HK-2 (cell line): ENCODE measurements around the gene PLLP.

Experiments used
- DNase-seq: peaks from one replicate; pipeline ENCODE4 v3.0.0-alpha.2; 2018; ENCODE audit not compliant: unreplicated experiment

PLLP gene

DNA sequence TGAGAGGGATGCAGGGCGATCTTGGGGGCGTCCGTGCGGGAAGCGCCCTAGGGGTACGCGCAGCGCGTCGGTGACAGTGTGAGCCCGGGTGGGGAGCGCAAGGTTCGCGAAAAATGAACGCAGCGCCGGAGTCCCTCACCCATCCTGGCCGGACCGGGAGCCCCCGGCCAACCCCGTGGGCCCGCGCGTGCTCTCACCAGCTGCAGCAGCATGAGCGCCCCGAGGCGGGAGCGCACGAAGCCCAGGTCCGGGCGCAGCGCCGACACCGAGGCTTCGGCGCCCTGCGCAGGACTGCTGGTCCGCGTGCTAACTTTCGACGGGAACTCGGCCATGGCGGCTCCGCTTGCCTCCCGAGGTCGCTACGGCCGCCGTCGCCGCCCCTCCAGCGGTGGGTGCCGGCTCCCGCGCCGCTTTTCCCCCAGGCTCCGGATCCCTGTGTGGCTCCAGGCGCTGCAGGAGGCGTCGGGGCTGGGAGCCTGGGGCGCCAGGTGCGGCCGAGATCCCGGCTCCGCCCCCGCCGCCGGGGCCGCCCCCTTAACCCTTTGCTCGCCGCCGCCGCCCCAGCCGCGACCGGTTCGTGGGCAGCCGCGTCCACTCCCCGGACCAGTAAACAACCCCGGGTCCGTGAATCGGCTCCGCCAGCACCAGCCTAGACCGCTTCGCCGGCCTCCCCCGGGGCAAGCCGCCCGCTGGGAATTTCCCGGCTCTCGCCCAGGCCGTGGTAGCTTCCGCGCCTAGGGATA lies at the start of gene PLLP:
TSS of gene PLLP (minus strand) at position 464 of the 743 bp plus-strand sequence. CDS start at position 332, 132 bp downstream.
- peak; percentile 66 for DNase-seq

DNA sequence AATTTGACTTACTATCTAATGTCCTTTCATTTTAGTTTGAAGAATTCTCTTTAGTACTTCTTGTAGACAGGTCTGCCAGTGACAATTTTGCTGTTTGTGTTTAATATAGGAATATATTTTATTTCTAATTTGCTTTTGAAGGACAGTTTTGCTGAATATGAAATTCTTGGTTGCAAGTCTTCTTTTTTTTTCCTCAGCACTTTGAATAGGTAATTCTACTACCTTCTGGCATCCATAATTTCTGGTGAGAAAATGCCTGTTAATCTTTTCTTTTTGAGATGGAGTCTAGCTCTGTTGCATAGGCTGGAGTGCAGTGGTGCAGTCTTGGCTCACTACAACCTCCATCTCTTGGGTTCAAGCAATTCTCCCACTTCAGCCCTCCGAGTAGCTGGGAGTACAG lies 48.9 kb upstream of the PLLP start:
- DNase-seq = no peak

- no peak for DNase-seq
Observed at GRCh38 chr16:57331355-57331754, 46.9 kb upstream of the PLLP start.

- DNase-seq = no peak
Observed at GRCh38 chr16:57329718-57330327, 45.4 kb upstream of the PLLP start.

- DNase-seq = no peak
Observed at GRCh38 chr16:57325458-57325857, 41.0 kb upstream of the PLLP start.

DNA sequence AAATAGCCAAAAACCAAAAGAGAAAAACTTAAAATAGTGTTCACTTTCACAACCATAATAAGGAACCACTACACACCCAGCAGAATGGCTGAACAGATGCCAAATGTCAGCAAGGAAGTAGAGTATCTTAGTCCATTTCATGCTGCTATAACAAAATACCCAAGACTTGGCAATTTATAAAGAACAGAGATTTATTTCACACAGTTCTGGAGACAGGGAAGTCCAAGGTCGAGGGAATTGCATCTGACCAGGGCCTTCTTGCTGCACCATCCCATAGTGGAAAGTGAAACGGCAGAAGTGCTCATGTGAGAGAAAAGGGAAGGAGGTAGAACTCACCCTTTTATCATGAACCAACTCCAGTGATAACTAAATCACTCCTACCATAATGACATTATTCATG lies 40.3 kb upstream of the PLLP start:
- no peak for DNase-seq

- DNase-seq = no peak
Observed at GRCh38 chr16:57319646-57320045, 35.2 kb upstream of the PLLP start.

DNA sequence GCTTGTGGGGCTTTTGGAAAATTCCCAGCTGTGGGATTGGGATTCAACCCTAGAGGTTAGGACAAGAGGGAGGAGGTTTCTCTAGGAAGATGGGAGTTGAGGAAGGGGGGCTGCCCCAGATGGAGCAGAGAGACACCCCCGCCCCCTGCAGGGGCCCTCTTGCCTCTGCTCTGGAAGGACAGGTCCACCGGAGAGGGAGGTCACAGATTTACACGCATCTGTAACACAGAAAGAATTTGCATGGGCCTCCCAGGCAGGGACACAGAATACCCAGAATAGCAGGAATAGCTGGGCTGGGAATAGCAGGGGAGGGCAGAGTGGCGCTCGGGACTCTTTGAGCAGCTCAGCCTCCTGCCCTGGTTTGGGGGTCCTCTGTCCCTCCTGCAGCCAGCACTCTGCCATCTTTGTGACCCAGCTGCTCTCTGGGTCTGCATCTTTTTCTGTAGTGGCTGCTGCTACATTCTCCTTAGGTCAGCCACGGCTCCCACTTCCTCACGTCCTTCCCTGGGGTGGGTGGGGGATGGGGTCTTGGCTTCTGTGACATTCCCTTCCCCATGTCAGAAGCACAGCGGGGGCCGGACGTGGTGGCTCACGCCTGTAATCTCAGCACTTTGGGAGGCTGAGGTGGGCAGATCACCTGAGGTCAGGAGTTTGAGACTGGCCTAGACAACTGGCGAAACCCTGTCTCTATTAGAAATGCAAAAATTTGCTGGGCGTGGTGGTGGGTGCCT lies 33.9 kb upstream of the PLLP start:
- DNase-seq = no peak

DNA sequence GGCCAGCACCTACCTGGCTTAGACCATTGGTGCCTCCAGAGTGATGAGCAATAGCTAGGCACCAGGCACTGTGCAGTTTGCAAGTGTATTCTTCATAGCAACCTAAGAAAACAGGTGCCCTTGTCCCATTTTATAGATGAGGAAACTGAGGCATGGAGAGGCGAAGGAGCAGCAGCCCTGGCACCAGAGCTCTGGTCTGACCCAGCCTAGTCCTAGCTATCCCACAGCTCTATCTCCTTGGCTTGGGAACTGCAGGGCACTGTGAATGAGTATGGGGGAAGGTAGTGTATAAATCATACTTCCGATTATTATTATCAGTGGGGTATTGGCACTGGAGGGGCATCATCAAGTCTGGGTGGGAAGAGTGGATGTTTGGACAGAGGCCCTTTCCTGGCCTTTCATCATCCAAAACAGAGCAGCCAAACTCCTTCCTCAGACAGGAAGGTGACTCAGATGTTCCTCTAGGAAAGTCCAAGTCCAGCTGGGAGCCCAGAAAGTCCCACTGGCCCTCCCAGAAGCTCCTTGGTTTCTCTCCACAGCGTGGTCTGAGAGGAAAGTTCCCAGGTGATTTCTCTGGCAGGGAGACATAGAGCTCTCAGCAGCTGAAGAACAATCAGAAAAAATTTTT lies 32.0 kb upstream of the PLLP start:
- peak; percentile 43 for DNase-seq

DNA sequence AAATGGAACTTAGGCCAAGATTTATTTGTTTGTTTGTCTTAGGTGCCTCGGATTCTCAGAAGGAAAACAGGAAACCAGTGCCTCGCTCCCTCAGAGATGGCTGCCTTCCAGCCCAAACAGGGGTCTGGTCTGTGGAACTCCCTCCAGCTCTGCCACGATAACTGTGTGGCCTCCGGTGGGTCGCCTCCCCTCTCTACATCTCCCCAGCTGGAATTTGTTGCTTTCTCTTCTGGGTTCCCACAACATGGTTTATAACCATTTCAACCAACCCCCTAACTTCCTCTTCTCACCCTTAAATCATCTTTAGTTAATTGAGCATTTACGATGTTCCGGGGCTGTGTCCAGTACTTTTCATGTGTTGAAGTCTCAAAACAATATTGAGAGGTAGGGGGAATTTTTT lies 30.9 kb upstream of the PLLP start:
- no peak for DNase-seq

DNA sequence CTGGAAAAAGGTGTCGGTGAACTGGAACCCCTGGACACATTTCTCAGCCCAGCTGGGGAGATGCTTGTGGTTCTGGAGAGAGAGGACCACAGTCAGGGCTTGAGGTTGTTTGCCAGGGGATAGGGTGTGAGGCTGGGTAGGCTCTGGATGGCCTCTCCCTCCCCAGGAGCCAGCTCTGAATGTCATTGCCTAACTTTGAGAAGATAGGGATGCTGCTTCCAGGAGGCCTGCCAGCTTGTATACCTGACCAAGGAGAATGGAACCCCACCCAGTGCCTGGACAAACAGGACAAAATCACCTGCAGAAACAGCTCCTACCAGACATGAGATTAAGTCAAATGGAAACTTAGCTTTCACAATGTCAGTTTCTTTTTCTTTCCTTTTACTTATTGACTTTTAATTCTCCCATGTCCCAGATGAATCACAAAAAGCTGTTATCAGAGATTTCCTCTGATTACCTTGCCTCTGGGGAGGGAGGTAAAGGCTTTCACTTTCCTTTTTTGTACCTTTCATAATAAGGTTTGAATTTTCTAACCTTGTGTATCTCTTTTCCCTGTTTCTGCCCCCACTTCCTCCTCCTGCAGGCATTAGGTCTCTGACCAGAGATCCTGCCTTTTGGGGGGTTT lies 29.8 kb upstream of the PLLP start:
- DNase-seq = no peak

DNA sequence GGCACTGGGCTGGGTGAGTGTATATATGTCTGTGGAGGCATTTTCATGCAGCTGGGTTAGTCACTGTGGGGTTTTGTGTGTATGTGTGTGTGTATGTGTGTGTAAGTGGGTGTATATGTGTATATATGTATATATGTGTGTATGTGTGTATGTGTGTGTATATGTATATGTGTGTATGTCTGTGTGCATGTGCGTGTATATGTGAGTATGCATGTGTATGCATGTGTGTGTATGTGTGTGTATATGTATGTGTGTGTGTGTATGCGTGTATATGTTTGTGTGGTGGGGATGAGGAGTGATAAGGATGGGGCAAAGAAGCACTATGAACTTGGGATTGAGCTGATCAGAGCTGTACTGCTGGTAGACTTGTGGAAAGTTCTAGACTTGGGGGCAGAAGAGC lies 29.0 kb upstream of the PLLP start:
- no peak for DNase-seq

- DNase-seq = no peak
Observed at GRCh38 chr16:57310801-57311200, 26.3 kb upstream of the PLLP start.

GRCh38 chr16:57308041-57308440 lies 23.6 kb upstream of the PLLP start:
- no peak for DNase-seq

DNA sequence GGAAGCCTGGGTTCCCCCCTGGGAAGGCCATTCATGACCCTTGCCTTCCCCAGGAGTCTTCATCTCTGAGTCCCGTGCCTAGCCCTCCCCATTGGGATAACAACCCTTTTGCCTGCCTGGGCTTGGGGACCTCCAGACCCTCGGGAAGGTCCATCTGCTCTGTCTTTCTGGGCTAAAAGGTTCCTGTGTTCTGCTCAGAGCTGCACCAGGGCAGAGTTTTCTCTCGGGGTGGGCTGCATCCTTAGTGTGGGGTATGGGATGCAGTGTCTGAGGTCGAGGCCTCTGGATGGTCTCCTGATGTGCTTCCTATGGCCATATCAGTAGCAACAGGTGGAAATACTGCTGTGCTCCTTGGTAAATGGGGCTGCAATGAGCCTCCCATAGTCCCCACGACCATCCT lies 22.9 kb upstream of the PLLP start:
- DNase-seq = no peak

DNA sequence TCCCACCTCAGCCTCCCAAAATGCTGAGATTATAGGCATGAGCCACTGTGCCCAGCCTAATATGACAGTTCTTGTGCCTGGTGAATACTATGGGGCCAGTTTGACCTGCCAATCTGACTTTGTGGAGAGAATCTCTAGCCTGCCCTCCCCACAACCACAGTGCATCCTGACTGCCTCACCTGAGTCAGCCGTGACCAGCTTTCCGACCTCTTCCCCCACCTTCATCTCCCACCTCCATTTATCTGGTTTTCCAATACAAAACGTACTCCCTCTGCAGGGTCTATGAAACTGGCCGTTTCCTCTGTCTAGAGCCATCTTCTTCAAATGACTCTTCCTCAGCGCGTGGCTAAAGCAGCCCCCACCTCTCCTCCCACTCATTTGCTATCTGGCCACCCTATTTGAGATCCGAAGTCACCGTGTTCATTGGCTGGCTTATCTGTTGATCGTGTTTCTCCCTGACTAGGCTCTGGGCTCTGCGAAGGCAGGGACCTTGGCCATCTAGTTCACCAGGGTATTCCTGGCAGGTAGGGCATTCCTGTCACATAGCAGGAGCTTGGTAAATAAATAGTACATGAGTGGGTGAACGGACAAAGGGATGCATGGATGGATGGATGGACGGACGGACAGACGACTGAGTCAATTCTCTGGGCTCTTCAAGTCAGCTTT lies 22.3 kb upstream of the PLLP start:
- no peak for DNase-seq

DNA sequence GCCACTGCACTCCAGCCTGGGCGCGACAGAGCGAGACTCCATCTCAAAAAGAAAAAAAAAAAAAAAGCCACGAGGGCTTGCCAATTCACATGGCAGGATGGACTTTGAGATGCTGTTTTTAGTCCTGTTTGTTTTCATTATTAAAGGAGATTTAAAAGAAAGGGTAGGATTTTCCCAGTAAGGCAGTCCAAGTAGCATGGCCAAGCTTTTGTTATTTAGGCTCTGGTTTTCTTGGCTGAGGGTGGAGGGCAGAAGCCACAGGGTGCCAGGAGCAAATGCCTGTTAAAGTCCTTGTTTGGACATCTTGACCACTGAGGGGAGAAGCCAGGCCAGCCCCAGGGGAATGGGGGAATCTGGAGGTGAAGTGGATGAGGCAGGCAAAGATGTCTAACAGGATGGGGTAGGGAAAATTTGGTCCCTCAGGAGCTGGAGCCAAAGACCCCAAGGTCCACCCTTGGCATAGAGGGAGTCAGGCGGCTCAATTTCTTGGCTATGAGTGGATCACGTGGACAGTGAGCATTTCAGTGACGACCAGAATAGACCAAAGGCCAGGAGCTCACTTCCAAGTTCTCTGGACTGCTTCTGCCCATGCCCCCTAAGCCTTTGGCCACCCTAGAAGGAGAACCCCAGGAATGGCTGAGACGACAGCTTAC lies 20.8 kb upstream of the PLLP start:
- DNase-seq = no peak

DNA sequence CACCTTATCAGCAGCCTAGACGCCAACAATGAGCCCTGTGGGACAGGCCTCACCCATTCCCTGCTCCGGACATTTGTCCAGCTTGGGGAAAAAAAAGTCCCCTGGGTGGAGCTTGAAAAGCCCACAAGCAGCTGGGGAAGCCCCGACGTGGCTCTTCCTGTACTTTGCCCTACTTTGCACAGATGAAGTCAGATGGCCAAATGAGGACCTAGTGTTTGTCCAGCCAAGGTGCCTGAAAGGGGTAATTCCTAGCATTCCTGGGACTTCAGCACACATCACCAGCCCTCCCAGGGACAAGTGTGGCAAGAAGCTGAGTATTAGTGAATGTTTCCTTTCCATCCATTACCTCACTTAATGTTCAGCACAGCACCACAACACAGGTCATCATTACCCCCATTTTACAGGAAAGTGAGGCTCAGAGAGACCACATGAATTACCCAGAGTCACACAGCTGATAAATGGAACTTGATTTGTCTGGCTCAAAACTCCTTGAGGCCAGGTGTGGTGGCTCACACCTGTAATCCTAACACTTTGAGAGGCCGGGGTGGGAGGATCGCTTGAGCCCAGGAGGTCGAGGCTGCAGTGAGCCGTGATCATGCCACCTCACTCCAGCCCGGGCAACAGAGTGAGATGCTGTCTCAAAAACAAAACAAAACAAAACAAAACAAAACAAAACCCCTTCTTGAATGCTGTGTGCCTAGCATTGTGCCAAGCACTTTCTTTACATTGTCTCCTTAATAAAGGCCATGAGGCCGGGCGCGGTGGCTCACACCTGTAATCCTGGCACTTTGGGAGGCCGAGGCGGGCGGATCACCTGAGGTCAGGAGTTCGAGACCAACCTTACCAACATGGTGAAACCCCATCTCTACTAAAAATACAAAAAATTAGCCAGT lies 19.9 kb upstream of the PLLP start:
- DNase-seq = peak; percentile 86

- no peak for DNase-seq
Observed at GRCh38 chr16:57303910-57304168, 19.4 kb upstream of the PLLP start.
